K562 (cell line): ENCODE results near the gene LIN28A. TPM values are rescaled to one million over a fixed set of nuclear protein-coding genes. Genes with fewer than 3 reads are reported as not detected.

ENCODE experiments used
- ELF4 ChIP-seq: fragments of 450-650 bp; formaldehyde crosslinking; IDR thresholded peaks from 2 replicates; pipeline ENCODE4 v1.4.0; 2022; ENCODE audit warnings: missing genetic modification characterization
- FOXP1 ChIP-seq: sonication (generic); formaldehyde crosslinking; IDR thresholded peaks from 2 replicates; pipeline ENCODE4 v1.8.0; 2022; ENCODE audit warnings: mild to moderate bottlenecking, missing genetic modification reagents
- JUN ChIP-seq, 2 experiments: sonication (generic) in 1 of 2; formaldehyde crosslinking in 1 of 2; IDR thresholded peaks; 2 replicates each; pipeline versions ENCODE4 v1.6.1 to v1.8.0; 2012 to 2022; ENCODE audit warnings: borderline replicate concordance in 2 of 2, mild to moderate bottlenecking in 2 of 2, improper control_type of control experiment in 1 of 2, low read depth in 1 of 2, low read length in 1 of 2, missing genetic modification reagents in 1 of 2
- POLR2B ChIP-seq: fragments of 450-650 bp; IDR thresholded peaks from 2 replicates; pipeline ENCODE4 v1.6.1; 2018; ENCODE audit warnings: low read depth; ENCODE audit not compliant: partially characterized antibody
- SUPT5H ChIP-seq: fragments of 450-650 bp; IDR thresholded peaks from 2 replicates; pipeline ENCODE4 v1.6.1; 2016
- TCF7L2 ChIP-seq: fragments of 150-350 bp; IDR thresholded peaks from 2 replicates; pipeline ENCODE4 v1.6.1; 2016; ENCODE audit warnings: low read depth, mild to moderate bottlenecking, low read length, moderate library complexity
- XRCC5 ChIP-seq: fragments of 200-400 bp; formaldehyde crosslinking; IDR thresholded peaks from 2 replicates; pipeline ENCODE4 v1.6.1; 2017; ENCODE audit warnings: low read depth, mild to moderate bottlenecking, low read length
- ZNF436 ChIP-seq: fragments of 250-450, 450-650 bp; sonication (Bioruptor Pico); formaldehyde crosslinking; IDR thresholded peaks from 2 replicates; pipeline ENCODE4 v1.7.0; 2020; ENCODE audit warnings: mild to moderate bottlenecking
- ZNF551 ChIP-seq: fragments of 250-450 bp; sonication (Bioruptor Pico); IDR thresholded peaks from 2 replicates; pipeline ENCODE4 v1.5.0; 2021; ENCODE audit warnings: mild to moderate bottlenecking, moderate library complexity
- ZNF589 ChIP-seq: fragments of 200-800 bp; sonication (Bioruptor generic); IDR thresholded peaks from 2 replicates; pipeline ENCODE4 v1.6.1; 2016; ENCODE audit warnings: low read depth, missing genetic modification characterization, missing compliant biosample characterization
- polyA plus RNA-seq, 8 experiments: library from polyadenylated mRNA; depleted of rRNA in 4 of 8; stranded (reverse) in 5 of 8; unstranded in 3 of 8; fragments of >200 nt; fragmentation: Nextera tagmentation in 2 of 8; fragmentation: Illumina TruSeq in 1 of 8; extraction: Ambion mirVana in 2 of 8; extraction: Trizol in 1 of 8; gene quantifications; 2 replicates each; pipeline versions ENCODE4 v1.2.1 to v1.2.3, GENCODE V29; 2011 to 2014; ENCODE audit warnings: inconsistent platforms in 1 of 8, missing spikeins in 1 of 8
- total RNA-seq, 7 experiments: library from RNA; depleted of rRNA in 6 of 7; stranded (reverse); fragments of >200 nt in 6 of 7; fragmentation: Illumina TruSeq in 2 of 7; extraction: Trizol in 2 of 7; gene quantifications; 2 replicates each; pipeline versions ENCODE4 v1.2.1 to v1.2.3, GENCODE V29; 2011 to 2021; ENCODE audit warnings: low replicate concordance in 1 of 7
- TF ChIP-seq, protein P1 (sequence below), 2 experiments: IDR thresholded peaks; 2 replicates each; pipeline ENCODE4 v1.6.1; 2011; ENCODE audit warnings: borderline replicate concordance in 1 of 2, control low read depth in 1 of 2, low read depth in 1 of 2, low read length in 1 of 2, mild to moderate bottlenecking in 1 of 2, mixed read lengths in 1 of 2, moderate library complexity in 1 of 2; ENCODE audit not compliant: insufficient read depth in 1 of 2, insufficient read length in 1 of 2, poor library complexity in 1 of 2, severe bottlenecking in 1 of 2; ENCODE audit errors: extremely low read depth in 1 of 2
- TF ChIP-seq, protein P2 (sequence below): sonication (generic); formaldehyde crosslinking; IDR thresholded peaks from 2 replicates; pipeline ENCODE4 v1.8.0; 2022; ENCODE audit warnings: mild to moderate bottlenecking, missing genetic modification reagents
- TF ChIP-seq, protein P3 (sequence below): fragments of 250-450 bp; sonication (Bioruptor Pico); IDR thresholded peaks from 2 replicates; pipeline ENCODE4 v1.5.0; 2021
- TF ChIP-seq, protein P4 (sequence below): fragments of 450-650 bp; formaldehyde crosslinking; conservative IDR thresholded peaks from 2 replicates; pipeline ENCODE4 v1.4.0; 2022; ENCODE audit warnings: mild to moderate bottlenecking, missing genetic modification characterization
- TF ChIP-seq, protein P5 (sequence below): fragments of 450-650 bp; formaldehyde crosslinking; IDR thresholded peaks from 2 replicates; pipeline ENCODE4 v1.4.0; 2020; ENCODE audit warnings: mild to moderate bottlenecking, moderate library complexity

Gene LIN28A
- total and polyA plus RNA-seq, 9 of the 15 experiments (the other 6 are each of a cell fraction or from before 2014, with no cell fraction given) = 0.80 to 5.4 (median 3.9) TPM

DNA sequence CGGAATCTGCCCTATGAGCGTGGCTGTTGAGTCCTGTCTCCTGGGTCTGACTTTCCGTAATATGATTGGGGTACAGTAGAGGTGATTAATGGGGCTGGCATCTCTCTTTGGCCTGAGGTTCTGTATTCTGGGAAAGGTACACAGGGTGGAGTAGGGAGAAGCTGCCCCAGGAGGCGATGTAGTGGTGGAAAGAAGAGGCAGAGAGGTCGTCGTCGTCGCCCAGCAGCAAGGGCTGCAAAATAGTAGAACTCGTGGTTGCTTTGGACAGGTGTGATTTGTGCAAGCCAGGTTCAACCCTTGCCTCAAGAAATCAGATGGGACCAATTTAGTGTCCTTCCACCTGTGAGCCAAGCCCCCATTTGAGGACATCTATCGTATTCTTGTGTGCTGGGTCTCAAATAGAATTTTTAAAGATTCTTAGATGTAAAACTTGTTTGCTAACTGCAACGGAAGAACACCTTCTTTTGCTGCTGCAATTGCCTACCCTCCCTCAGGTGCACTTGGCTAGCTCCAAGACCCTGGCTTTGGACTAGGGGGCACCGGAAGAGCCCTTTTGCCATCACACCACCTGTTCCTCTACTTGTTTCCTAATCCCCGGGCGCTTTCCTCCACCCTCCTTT, 60.4 kb downstream of the LIN28A start (continued):
- TF ChIP-seq, protein P1, sequence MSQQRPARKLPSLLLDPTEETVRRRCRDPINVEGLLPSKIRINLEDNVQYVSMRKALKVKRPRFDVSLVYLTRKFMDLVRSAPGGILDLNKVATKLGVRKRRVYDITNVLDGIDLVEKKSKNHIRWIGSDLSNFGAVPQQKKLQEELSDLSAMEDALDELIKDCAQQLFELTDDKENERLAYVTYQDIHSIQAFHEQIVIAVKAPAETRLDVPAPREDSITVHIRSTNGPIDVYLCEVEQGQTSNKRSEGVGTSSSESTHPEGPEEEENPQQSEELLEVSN (IDR thresholded peaks at IDR 0.05; ENCODE audit: borderline replicate concordance in 1 of 2, extremely low read depth in 1 of 2, insufficient read depth in 1 of 2, insufficient read length in 1 of 2, low read depth in 1 of 2, low read length in 1 of 2, poor library complexity in 1 of 2, severe bottlenecking in 1 of 2) = no peak
- TF ChIP-seq ELF4 (peak; percentile 58; the same call in 1 of the 2 replicates), XRCC5 (no peak), TCF7L2 (no peak), SUPT5H (0 out of 2 replicates have a peak, but pooled peaks have one; percentile 8), JUN (IDR thresholded peaks at IDR 0.05; ENCODE audit: borderline replicate concordance, low read depth, low read length) (no peak), JUN (CRISPR knock-in tag; IDR thresholded peaks at IDR 0.05; ENCODE audit: borderline replicate concordance) (0 out of 2 replicates have a peak, but pooled peaks have one; percentile 16), POLR2B (peak; percentile 11), ZNF551 (0 out of 2 replicates have a peak, but pooled peaks have one; percentile 72), ZNF436 (CRISPR knock-in tag) (no peak), ZNF589 (CRISPR knock-in tag) (no peak), FOXP1 (no peak)
- TF ChIP-seq, protein P2, sequence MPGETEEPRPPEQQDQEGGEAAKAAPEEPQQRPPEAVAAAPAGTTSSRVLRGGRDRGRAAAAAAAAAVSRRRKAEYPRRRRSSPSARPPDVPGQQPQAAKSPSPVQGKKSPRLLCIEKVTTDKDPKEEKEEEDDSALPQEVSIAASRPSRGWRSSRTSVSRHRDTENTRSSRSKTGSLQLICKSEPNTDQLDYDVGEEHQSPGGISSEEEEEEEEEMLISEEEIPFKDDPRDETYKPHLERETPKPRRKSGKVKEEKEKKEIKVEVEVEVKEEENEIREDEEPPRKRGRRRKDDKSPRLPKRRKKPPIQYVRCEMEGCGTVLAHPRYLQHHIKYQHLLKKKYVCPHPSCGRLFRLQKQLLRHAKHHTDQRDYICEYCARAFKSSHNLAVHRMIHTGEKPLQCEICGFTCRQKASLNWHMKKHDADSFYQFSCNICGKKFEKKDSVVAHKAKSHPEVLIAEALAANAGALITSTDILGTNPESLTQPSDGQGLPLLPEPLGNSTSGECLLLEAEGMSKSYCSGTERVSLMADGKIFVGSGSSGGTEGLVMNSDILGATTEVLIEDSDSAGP (CRISPR knock-in tag) = 0 out of 2 replicates have a peak, but pooled peaks have one; percentile 9
- TF ChIP-seq, protein P3, sequence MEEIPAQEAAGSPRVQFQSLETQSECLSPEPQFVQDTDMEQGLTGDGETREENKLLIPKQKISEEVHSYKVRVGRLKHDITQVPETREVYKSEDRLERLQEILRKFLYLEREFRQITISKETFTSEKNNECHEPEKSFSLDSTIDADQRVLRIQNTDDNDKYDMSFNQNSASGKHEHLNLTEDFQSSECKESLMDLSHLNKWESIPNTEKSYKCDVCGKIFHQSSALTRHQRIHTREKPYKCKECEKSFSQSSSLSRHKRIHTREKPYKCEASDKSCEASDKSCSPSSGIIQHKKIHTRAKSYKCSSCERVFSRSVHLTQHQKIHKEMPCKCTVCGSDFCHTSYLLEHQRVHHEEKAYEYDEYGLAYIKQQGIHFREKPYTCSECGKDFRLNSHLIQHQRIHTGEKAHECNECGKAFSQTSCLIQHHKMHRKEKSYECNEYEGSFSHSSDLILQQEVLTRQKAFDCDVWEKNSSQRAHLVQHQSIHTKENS (CRISPR knock-in tag) = no peak
- TF ChIP-seq, protein P4, sequence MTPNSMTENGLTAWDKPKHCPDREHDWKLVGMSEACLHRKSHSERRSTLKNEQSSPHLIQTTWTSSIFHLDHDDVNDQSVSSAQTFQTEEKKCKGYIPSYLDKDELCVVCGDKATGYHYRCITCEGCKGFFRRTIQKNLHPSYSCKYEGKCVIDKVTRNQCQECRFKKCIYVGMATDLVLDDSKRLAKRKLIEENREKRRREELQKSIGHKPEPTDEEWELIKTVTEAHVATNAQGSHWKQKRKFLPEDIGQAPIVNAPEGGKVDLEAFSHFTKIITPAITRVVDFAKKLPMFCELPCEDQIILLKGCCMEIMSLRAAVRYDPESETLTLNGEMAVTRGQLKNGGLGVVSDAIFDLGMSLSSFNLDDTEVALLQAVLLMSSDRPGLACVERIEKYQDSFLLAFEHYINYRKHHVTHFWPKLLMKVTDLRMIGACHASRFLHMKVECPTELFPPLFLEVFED (CRISPR knock-in tag) = 0 out of 2 replicates have a peak, but pooled peaks have one; percentile 38
- TF ChIP-seq, protein P5, sequence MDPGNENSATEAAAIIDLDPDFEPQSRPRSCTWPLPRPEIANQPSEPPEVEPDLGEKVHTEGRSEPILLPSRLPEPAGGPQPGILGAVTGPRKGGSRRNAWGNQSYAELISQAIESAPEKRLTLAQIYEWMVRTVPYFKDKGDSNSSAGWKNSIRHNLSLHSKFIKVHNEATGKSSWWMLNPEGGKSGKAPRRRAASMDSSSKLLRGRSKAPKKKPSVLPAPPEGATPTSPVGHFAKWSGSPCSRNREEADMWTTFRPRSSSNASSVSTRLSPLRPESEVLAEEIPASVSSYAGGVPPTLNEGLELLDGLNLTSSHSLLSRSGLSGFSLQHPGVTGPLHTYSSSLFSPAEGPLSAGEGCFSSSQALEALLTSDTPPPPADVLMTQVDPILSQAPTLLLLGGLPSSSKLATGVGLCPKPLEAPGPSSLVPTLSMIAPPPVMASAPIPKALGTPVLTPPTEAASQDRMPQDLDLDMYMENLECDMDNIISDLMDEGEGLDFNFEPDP = 0 out of 2 replicates have a peak, but pooled peaks have one; percentile 16
